ENCODE measurements around the gene ANKIB1. TPM values are rescaled to one million over a fixed set of nuclear protein-coding genes. Genes with fewer than 3 reads are reported as not detected.

ANKIB1 gene
- total RNA-seq, 1 donor from 2014 or later, result 61.8 TPM

- peaks cover 16% of the 10 kb centered on the region for H3K9me3 Mint-ChIP-seq
- H3K4me3 Mint-ChIP-seq, result no peak overlapping the region
- peaks cover 7% of the 10 kb centered on the region for H3K4me1 Mint-ChIP-seq (ENCODE audit: low read depth)
- H3K27ac Mint-ChIP-seq, result no peak overlapping the region
- DNase-seq (ENCODE audit: low spot score), result no peak
- no peaks in the 10 kb centered on the region for H3K27me3 Mint-ChIP-seq (ENCODE audit: insufficient read depth)
- H3K36me3 Mint-ChIP-seq (ENCODE audit: low read depth), result peaks cover 11% of the 10 kb centered on the region
- intact Hi-C loops (cut with micrococcal nuclease), result no loop called here
Observed at GRCh38 chr7:92281031-92281430, 35.3 kb downstream of the ANKIB1 start.

DNA sequence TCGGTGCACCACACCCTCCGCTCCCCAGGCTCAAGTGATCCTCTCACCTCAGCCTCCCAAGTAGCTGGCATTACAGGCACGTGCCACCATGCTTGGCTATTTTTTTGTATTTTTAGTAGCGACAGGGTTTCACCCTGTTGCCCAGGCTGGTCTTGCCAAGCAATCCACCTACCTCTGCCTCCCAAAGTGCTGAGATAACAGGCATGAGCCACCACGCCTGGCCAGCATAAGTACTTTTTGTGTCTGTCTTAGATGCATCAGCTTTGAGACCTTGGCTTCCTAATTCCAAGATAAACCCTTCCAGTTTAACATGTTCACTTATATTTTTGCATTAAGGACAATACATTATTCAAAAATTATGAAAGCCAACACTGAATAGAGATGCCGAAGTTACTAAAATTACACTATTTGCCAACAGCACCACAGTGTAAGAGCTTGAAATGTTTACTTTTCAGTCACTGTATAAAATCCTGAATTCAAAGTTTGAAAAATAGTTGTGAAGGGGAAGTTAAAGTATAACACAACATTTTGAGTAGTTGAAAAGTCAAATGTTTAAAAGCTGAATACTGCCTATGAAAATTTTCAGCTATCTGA lies 36.5 kb downstream of the ANKIB1 start:
- peaks cover 7% of the 10 kb centered on the region for H3K36me3 Mint-ChIP-seq (ENCODE audit: low read depth)
- no peak overlapping the region for H3K27ac Mint-ChIP-seq
- H3K4me1 Mint-ChIP-seq (ENCODE audit: low read depth), result no peaks in the 10 kb centered on the region
- no peak for DNase-seq (ENCODE audit: low spot score)
- intact Hi-C loops (cut with micrococcal nuclease), result no loop called here
- H3K9me3 Mint-ChIP-seq, result peaks cover 12% of the 10 kb centered on the region
- H3K27me3 Mint-ChIP-seq (ENCODE audit: insufficient read depth), result no peaks in the 10 kb centered on the region
- H3K4me3 Mint-ChIP-seq, result no peak overlapping the region

DNA sequence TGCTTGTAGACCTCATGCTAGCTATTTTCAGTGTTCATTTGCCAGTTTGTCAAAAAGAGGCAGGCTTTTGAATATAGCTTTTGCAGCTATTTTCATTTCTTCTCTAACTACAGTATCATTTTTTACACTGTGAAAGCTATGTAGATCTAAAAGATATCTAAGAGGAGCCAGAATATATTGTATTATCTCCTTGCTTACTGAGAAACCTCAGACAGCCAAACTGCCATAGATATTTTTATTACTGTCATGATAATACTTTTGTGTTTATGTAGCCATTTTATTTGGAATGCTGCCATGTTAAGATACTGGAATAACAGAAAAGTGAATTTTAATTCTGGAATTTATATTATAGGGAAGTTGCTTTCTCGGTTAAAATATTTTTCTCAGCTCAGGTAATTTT lies 37.2 kb downstream of the ANKIB1 start:
- no peaks in the 10 kb centered on the region for H3K4me1 Mint-ChIP-seq (ENCODE audit: low read depth)
- intact Hi-C loops (cut with micrococcal nuclease), result no loop called here
- H3K36me3 Mint-ChIP-seq (ENCODE audit: low read depth), result peaks cover 8% of the 10 kb centered on the region
- H3K4me3 Mint-ChIP-seq, result no peak overlapping the region
- DNase-seq (ENCODE audit: low spot score), result no peak
- H3K27ac Mint-ChIP-seq, result no peak overlapping the region
- no peaks in the 10 kb centered on the region for H3K27me3 Mint-ChIP-seq (ENCODE audit: insufficient read depth)
- peaks cover 13% of the 10 kb centered on the region for H3K9me3 Mint-ChIP-seq

GRCh38 chr7:92289321-92289720 lies 43.5 kb downstream of the ANKIB1 start:
- Mint-ChIP-seq H3K27ac (no peak overlapping the region), H3K27me3 (ENCODE audit: insufficient read depth) (no peaks in the 10 kb centered on the region), H3K36me3 (ENCODE audit: low read depth) (peaks cover 5% of the 10 kb centered on the region), H3K9me3 (peaks cover 3% of the 10 kb centered on the region), H3K4me3 (no peak overlapping the region), H3K4me1 (ENCODE audit: low read depth) (peaks cover 13% of the 10 kb centered on the region)
- no peak for DNase-seq (ENCODE audit: low spot score)
- intact Hi-C loops (cut with micrococcal nuclease), result no loop called here

DNA sequence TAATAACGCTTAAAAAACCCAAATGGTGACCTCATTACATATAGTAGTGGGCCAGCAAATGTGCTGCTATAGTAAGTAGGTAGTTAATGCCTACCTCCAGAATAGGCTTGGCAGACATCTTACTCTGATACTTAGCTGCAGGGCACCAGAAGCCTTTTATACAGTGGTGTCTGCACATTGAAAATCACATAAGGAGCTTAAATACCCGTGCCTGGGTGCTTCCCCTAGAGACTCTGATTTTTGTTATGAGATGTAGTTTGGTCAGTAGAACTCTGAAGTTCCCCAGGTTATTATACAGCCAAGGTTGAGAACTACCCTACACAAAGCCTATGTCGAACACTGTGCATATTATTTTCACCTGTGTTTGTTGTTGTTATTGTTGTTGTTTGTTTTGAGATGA lies 47.2 kb downstream of the ANKIB1 start:
- H3K4me3 Mint-ChIP-seq, result no peak overlapping the region

GRCh38 chr7:92293896-92294590 lies 48.3 kb downstream of the ANKIB1 start:
- Mint-ChIP-seq H3K27ac (no peak overlapping the region), H3K27me3 (ENCODE audit: insufficient read depth) (no peaks in the 10 kb centered on the region), H3K4me3 (no peak overlapping the region), H3K9me3 (no peaks in the 10 kb centered on the region), H3K36me3 (ENCODE audit: low read depth) (peaks cover 11% of the 10 kb centered on the region), H3K4me1 (ENCODE audit: low read depth) (peaks cover 18% of the 10 kb centered on the region)
- intact Hi-C loops (cut with micrococcal nuclease), result no loop called here
- DNase-seq (ENCODE audit: low spot score), result no peak

More for the DNA sequence above, 47.2 kb downstream of the ANKIB1 start:
- H3K4me1 Mint-ChIP-seq (ENCODE audit: low read depth), result peaks cover 18% of the 10 kb centered on the region
- H3K36me3 Mint-ChIP-seq (ENCODE audit: low read depth), result peaks cover 7% of the 10 kb centered on the region
- H3K27ac Mint-ChIP-seq, result no peak overlapping the region
- H3K9me3 Mint-ChIP-seq, result no peaks in the 10 kb centered on the region
- no peak for DNase-seq (ENCODE audit: low spot score)
- H3K27me3 Mint-ChIP-seq (ENCODE audit: insufficient read depth), result no peaks in the 10 kb centered on the region
- intact Hi-C loops (cut with micrococcal nuclease), result no loop called here

- no peaks in the 10 kb centered on the region for H3K27me3 Mint-ChIP-seq (ENCODE audit: insufficient read depth)
- peaks cover 12% of the 10 kb centered on the region for H3K36me3 Mint-ChIP-seq (ENCODE audit: low read depth)
- H3K4me3 Mint-ChIP-seq, result no peak overlapping the region
- no peaks in the 10 kb centered on the region for H3K9me3 Mint-ChIP-seq
- DNase-seq (ENCODE audit: low spot score), result no peak
- intact Hi-C loops (cut with micrococcal nuclease), result no loop called here
- peaks cover 13% of the 10 kb centered on the region for H3K4me1 Mint-ChIP-seq (ENCODE audit: low read depth)
- no peak overlapping the region for H3K27ac Mint-ChIP-seq
Observed at GRCh38 chr7:92295391-92295790, 49.6 kb downstream of the ANKIB1 start.

DNA sequence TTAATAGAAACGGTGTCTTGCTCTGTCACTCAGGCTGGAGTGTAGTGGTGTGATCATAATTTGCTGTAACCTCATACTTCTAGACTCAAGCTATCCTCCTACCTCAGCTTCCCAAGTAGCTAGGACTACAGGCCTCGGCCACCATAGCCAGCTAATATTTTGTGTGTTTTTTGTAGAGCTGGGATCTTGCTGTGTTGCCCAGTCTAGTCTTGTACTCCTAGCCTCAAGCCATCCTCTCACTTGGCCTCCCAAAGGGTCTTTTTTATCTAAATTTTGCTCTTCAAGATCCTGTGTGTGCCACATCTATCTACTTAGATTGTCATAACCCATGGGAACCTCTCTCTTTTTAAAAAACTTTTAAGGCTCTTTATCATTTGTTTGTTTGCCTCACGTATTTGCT lies 50.5 kb downstream of the ANKIB1 start:
- no peak overlapping the region for H3K4me3 Mint-ChIP-seq
- H3K9me3 Mint-ChIP-seq, result no peaks in the 10 kb centered on the region
- H3K4me1 Mint-ChIP-seq (ENCODE audit: low read depth), result peaks cover 10% of the 10 kb centered on the region
- peaks cover 17% of the 10 kb centered on the region for H3K36me3 Mint-ChIP-seq (ENCODE audit: low read depth)
- intact Hi-C loops (cut with micrococcal nuclease), result no loop called here
- no peak overlapping the region for H3K27ac Mint-ChIP-seq
- H3K27me3 Mint-ChIP-seq (ENCODE audit: insufficient read depth), result no peaks in the 10 kb centered on the region
- DNase-seq (ENCODE audit: low spot score), result no peak

- H3K27me3 Mint-ChIP-seq (ENCODE audit: insufficient read depth), result no peaks in the 10 kb centered on the region
- DNase-seq (ENCODE audit: low spot score), result no peak
- peaks cover 17% of the 10 kb centered on the region for H3K36me3 Mint-ChIP-seq (ENCODE audit: low read depth)
- H3K4me3 Mint-ChIP-seq, result no peak overlapping the region
- no peaks in the 10 kb centered on the region for H3K9me3 Mint-ChIP-seq
- intact Hi-C loops (cut with micrococcal nuclease), result no loop called here
- peaks cover 10% of the 10 kb centered on the region for H3K4me1 Mint-ChIP-seq (ENCODE audit: low read depth)
- no peak overlapping the region for H3K27ac Mint-ChIP-seq
Observed at GRCh38 chr7:92296880-92297445, 51.2 kb downstream of the ANKIB1 start.

- Mint-ChIP-seq H3K9me3 (no peaks in the 10 kb centered on the region), H3K36me3 (ENCODE audit: low read depth) (peaks cover 21% of the 10 kb centered on the region), H3K27ac (no peak overlapping the region), H3K27me3 (ENCODE audit: insufficient read depth) (no peaks in the 10 kb centered on the region), H3K4me3 (no peak overlapping the region), H3K4me1 (ENCODE audit: low read depth) (peaks cover 10% of the 10 kb centered on the region)
- no peak for DNase-seq (ENCODE audit: low spot score)
- intact Hi-C loops (cut with micrococcal nuclease), result no loop called here
Observed at GRCh38 chr7:92297736-92298135, 52.0 kb downstream of the ANKIB1 start.

- H3K27me3 Mint-ChIP-seq (ENCODE audit: insufficient read depth), result no peaks in the 10 kb centered on the region
- DNase-seq (ENCODE audit: low spot score), result no peak
- H3K36me3 Mint-ChIP-seq (ENCODE audit: low read depth), result peaks cover 19% of the 10 kb centered on the region
- no peaks in the 10 kb centered on the region for H3K4me1 Mint-ChIP-seq (ENCODE audit: low read depth)
- H3K9me3 Mint-ChIP-seq, result no peaks in the 10 kb centered on the region
- no peak overlapping the region for H3K4me3 Mint-ChIP-seq
- no peak overlapping the region for H3K27ac Mint-ChIP-seq
- intact Hi-C loops (cut with micrococcal nuclease), result no loop called here
Observed at GRCh38 chr7:92303761-92304160, 58.0 kb downstream of the ANKIB1 start.

GRCh38 chr7:92304406-92304893 lies 58.7 kb downstream of the ANKIB1 start:
- Mint-ChIP-seq H3K27ac (no peak overlapping the region), H3K9me3 (no peaks in the 10 kb centered on the region), H3K36me3 (ENCODE audit: low read depth) (peaks cover 15% of the 10 kb centered on the region), H3K4me1 (ENCODE audit: low read depth) (no peaks in the 10 kb centered on the region), H3K4me3 (no peak overlapping the region), H3K27me3 (ENCODE audit: insufficient read depth) (no peaks in the 10 kb centered on the region)
- DNase-seq (ENCODE audit: low spot score), result no peak
- intact Hi-C loops (cut with micrococcal nuclease), result no loop called here

DNA sequence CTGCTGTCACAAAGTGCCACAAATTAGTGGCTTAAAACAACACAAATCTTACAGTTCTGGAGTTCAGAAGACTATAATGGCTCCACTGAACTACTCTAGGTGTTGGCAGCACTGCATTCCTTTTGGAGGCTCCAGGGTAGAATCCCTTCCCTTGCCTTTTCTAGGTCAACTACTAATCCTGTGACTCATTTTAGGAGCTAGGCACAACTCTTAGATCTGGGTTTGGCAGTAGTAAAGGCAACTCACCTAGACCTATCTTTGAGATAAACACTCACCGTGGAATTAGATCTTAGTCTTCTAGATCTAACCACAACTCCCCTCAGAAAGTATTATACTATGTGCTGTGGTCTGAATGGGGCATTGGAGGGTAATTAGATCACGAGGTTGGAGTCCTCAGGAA lies 60.4 kb downstream of the ANKIB1 start:
- Mint-ChIP-seq H3K27me3 (ENCODE audit: insufficient read depth) (no peaks in the 10 kb centered on the region), H3K9me3 (no peaks in the 10 kb centered on the region)

More for the DNA sequence above, 60.4 kb downstream of the ANKIB1 start:
- no peaks in the 10 kb centered on the region for H3K4me1 Mint-ChIP-seq (ENCODE audit: low read depth)
- DNase-seq (ENCODE audit: low spot score), result no peak
- H3K36me3 Mint-ChIP-seq (ENCODE audit: low read depth), result peaks cover 11% of the 10 kb centered on the region
- no peak overlapping the region for H3K27ac Mint-ChIP-seq
- intact Hi-C loops (cut with micrococcal nuclease), result no loop called here
- no peak overlapping the region for H3K4me3 Mint-ChIP-seq
